Measurements from ENCODE around the gene SRGAP1. TPM values are rescaled to one million over a fixed set of nuclear protein-coding genes. Genes with fewer than 3 reads are reported as not detected.

SRGAP1 gene
- total and polyA plus RNA-seq, 2 experiments from 2014 or later, result 9.2 to 10.8 TPM

- peak overlapping the region; percentile 75 for H3K4me3 ChIP-seq
- peaks cover 58% of the 10 kb centered on the region for H3K79me2 ChIP-seq
- H2AFZ ChIP-seq, result no peak overlapping the region
- H3K27me3 ChIP-seq, result no peaks in the 10 kb centered on the region
- no peaks in the 10 kb centered on the region for H3K9me3 ChIP-seq (ENCODE audit: low read depth)
- H3K4me2 ChIP-seq, result peak overlapping the region; percentile 82
- no peaks in the 10 kb centered on the region for H4K20me1 ChIP-seq (ENCODE audit: insufficient read depth, poor library complexity, severe bottlenecking)
- H3K36me3 ChIP-seq (replicated peaks; ENCODE audit: insufficient read depth, low read depth), result no peaks in the 10 kb centered on the region
- peaks cover 13% of the 10 kb centered on the region for H3K4me1 ChIP-seq (ENCODE audit: insufficient read depth)
- DNase-seq (ENCODE audit: low spot score), result no peak
- peak overlapping the region; percentile 65 for H3K27ac ChIP-seq
- WGBS (ENCODE audit: low lambda C conversion rate, missing lambda C conversion rate), result 77% methylated on average over 6 of the region's 6 CpGs
- no peaks in the 10 kb centered on the region for H3K9me2 ChIP-seq (replicated peaks; ENCODE audit: insufficient read depth)
- no peak for TF ChIP-seq EZH2 (IDR thresholded peaks at IDR 0.05; ENCODE audit: borderline replicate concordance)
- TF ChIP-seq EZH2phosphoT487 (IDR thresholded peaks at IDR 0.05; ENCODE audit: low read depth, severe bottlenecking, unreplicated experiment), result no peak
- TF ChIP-seq, protein P1, sequence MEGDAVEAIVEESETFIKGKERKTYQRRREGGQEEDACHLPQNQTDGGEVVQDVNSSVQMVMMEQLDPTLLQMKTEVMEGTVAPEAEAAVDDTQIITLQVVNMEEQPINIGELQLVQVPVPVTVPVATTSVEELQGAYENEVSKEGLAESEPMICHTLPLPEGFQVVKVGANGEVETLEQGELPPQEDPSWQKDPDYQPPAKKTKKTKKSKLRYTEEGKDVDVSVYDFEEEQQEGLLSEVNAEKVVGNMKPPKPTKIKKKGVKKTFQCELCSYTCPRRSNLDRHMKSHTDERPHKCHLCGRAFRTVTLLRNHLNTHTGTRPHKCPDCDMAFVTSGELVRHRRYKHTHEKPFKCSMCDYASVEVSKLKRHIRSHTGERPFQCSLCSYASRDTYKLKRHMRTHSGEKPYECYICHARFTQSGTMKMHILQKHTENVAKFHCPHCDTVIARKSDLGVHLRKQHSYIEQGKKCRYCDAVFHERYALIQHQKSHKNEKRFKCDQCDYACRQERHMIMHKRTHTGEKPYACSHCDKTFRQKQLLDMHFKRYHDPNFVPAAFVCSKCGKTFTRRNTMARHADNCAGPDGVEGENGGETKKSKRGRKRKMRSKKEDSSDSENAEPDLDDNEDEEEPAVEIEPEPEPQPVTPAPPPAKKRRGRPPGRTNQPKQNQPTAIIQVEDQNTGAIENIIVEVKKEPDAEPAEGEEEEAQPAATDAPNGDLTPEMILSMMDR (IDR thresholded peaks at IDR 0.05; ENCODE audit: poor library complexity), result peak; percentile 7
These were observed 1.9 kb downstream of the SRGAP1 start for GRCh38 chr12:63846238-63846967.

- WGBS (ENCODE audit: low lambda C conversion rate, missing lambda C conversion rate), result 45% methylated on average over 4 of the region's 4 CpGs
- DNase-seq (ENCODE audit: low spot score), result no peak
- peak overlapping the region; percentile 13 for H3K4me2 ChIP-seq
- peak overlapping the region; percentile 36 for H3K27ac ChIP-seq
- H3K27me3 ChIP-seq, result no peaks in the 10 kb centered on the region
- H4K20me1 ChIP-seq (ENCODE audit: insufficient read depth, poor library complexity, severe bottlenecking), result no peaks in the 10 kb centered on the region
- H3K9me2 ChIP-seq (replicated peaks; ENCODE audit: insufficient read depth), result no peaks in the 10 kb centered on the region
- H3K79me2 ChIP-seq, result peaks cover 79% of the 10 kb centered on the region
- no peak overlapping the region for H3K4me3 ChIP-seq
- TF ChIP-seq EZH2phosphoT487 (IDR thresholded peaks at IDR 0.05; ENCODE audit: low read depth, severe bottlenecking, unreplicated experiment), result no peak
- no peak for TF ChIP-seq EZH2 (IDR thresholded peaks at IDR 0.05; ENCODE audit: borderline replicate concordance)
- TF ChIP-seq, protein P1 (IDR thresholded peaks at IDR 0.05; ENCODE audit: poor library complexity), result no peak
- peaks cover 13% of the 10 kb centered on the region for H3K4me1 ChIP-seq (ENCODE audit: insufficient read depth)
- no peaks in the 10 kb centered on the region for H3K36me3 ChIP-seq (replicated peaks; ENCODE audit: insufficient read depth, low read depth)
- H3K9me3 ChIP-seq (ENCODE audit: low read depth), result no peaks in the 10 kb centered on the region
- no peak overlapping the region for H2AFZ ChIP-seq
These were observed 4.0 kb downstream of the SRGAP1 start for GRCh38 chr12:63848450-63848849.

GRCh38 chr12:63849106-63849620 lies 4.7 kb downstream of the SRGAP1 start:
- Histone ChIP-seq H3K79me2 (peaks cover 86% of the 10 kb centered on the region), H4K20me1 (ENCODE audit: insufficient read depth, poor library complexity, severe bottlenecking) (no peaks in the 10 kb centered on the region), H3K9me3 (ENCODE audit: low read depth) (no peaks in the 10 kb centered on the region), H3K27ac (peak overlapping the region; percentile 36), H2AFZ (no peak overlapping the region), H3K4me2 (peak overlapping the region; percentile 13), H3K9me2 (replicated peaks; ENCODE audit: insufficient read depth) (no peaks in the 10 kb centered on the region), H3K4me1 (ENCODE audit: insufficient read depth) (peaks cover 13% of the 10 kb centered on the region), H3K4me3 (no peak overlapping the region), H3K27me3 (no peaks in the 10 kb centered on the region), H3K36me3 (replicated peaks; ENCODE audit: insufficient read depth, low read depth) (no peaks in the 10 kb centered on the region)
- no peak for DNase-seq (ENCODE audit: low spot score)
- TF ChIP-seq EZH2phosphoT487 (IDR thresholded peaks at IDR 0.05; ENCODE audit: low read depth, severe bottlenecking, unreplicated experiment) (no peak), EZH2 (IDR thresholded peaks at IDR 0.05; ENCODE audit: borderline replicate concordance) (no peak)
- TF ChIP-seq, protein P1 (IDR thresholded peaks at IDR 0.05; ENCODE audit: poor library complexity), result no peak
- WGBS (ENCODE audit: low lambda C conversion rate, missing lambda C conversion rate), result 77% methylated on average over 1 of the region's 1 CpG
